Measurements from ENCODE around the gene HNRNPLL.
"Not testable (repeated sequence)": the region's sequence is repeated elsewhere in the genome, so short reads cannot be mapped to it uniquely, and the experiment has no call there.

HNRNPLL gene

DNA sequence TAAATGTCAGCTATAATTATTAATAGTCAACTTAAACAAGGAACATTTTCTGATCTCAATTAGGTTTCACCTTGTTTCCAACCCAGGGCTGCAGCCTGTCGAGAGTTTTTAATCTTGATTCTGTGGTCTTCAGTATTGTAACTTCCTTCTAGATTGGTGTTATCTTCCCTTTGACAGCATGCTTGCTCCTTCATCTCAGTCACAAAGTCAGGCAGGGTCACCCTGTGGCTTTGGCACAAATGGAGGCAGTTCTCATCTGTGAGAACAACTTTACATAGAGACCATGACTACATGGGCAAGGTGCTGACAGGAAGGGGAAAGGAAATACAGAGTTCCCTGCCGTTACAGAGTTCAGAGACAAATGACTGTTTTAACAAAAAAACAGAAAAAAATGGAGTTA is 50.5 kb downstream of the HNRNPLL start:
- DNase-seq, result no peak

DNA sequence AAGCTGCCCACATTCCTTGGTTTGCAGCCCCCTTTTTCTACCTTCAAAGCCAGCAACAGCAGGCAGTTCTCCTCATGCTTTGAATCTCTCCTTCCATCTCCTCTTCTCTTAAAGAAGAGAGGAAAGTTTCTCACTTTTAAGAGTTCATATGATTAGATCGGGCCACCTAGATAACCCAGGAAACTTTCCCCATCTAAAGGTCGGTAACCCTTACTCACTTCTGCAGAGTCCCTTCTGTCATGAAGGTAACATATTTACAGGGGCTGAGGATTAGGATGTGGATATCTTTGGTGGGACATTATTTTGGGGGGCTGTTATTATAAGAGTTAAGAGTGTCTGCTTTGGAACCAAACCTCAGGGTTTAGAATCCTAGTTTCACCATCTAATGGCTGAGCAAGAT is 51.0 kb downstream of the HNRNPLL start:
- DNase-seq, result no peak

DNA sequence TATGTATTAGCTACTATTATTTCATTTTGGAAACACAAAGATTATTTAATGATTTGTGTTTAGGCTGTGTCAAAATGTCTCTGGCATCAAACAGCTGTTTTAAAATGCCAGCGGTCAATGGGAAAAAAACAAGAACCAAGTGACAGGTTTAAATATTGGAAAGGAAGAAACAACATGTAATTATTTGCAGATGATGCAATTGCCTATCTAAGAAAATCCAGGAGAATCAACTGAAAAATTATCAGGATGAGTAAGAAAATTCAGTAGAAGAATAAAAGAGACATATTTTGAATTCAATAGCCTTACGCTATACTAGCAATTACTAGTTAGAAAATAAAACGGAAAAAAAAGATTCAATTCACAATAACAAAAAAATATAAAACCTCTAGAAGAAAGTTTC is 51.6 kb downstream of the HNRNPLL start:
- no peak for DNase-seq

DNA sequence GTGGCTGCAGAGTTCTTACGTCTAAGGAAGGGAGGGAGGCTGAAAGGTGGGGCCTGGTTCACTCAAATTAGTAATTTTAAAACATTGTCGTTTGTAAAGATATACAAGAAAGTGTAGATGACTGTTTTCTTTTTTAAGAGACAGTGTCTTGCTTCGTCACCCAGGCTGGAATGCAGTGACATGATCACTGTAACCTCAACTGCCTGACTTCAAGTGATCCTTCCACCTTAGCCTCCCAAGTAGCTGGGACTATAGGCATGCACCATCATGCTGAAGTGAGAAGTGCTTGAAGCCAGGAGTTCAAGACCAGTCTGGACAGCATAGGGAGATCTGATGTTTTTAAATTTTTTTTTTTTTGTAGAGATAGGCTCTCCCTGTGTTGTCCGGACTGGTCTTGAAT is 52.9 kb downstream of the HNRNPLL start:
- no peak for DNase-seq

DNA sequence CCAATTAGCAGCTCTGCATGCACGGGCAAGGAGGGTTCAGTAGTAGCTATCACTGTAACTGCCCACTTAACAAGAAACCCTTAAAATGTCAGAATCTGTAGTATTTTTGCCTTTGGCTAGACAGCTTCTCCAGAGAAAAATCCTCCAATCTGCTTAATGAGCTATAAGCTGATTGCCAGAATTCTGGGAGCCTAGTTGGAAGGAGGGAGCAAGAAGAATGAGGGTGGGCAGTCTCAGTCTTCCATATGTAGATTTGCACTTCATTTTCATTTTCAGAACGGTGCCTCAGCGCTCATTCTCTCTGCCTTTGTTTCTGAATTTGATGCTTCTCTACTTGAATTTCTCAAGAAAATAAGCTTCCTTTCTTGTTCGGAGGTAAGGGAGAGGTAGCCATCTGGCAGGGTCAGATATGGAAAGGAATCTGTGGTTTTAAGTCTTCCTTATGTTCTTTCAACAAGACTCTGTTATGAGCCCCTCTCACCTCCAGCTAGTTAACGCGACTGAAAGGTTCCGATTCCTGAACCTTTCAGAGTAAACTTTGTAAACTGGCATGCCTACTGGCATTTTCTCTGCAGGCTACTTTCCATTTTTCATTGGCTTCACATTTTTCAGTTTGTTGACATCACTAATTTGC is 53.5 kb downstream of the HNRNPLL start:
- no peak for DNase-seq

DNA sequence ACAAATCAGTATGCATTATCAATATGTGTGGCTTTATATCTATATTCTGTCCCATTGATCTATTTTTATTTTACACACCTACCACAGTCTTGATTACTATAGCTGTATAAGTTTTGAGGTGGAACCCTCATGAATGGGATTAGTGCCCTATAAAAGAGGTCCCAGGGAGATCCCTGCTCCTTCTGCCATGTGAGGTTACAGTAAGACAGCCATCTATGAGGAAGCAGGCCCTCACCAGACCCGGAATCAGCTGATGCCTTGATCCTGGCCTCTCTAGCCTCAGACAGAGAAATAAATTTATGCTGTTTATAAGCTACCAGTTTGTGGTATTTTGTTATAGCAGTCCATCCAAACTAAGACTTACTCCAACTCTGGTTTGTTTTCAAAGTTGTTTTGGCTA is 54.9 kb downstream of the HNRNPLL start:
- DNase-seq, result no peak

DNA sequence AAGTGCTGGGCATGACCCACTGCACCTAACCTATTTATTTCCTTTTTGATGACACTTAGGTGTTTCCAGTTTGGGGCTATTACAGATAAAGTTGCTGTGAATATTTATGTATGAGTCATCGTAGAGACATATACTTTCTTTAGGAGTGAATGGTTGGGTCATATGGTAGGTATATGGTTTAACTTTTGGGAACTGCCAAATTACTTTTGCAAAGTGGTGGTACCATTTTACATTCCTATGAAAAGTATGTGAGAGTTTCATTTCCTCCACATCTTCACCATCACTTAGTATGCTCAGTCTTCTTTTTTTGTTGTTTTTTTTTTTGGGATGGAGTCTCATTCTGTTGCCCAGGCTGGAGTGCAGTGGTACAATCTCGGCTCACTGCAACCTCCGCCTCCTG is 56.1 kb downstream of the HNRNPLL start:
- DNase-seq, result no peak

DNA sequence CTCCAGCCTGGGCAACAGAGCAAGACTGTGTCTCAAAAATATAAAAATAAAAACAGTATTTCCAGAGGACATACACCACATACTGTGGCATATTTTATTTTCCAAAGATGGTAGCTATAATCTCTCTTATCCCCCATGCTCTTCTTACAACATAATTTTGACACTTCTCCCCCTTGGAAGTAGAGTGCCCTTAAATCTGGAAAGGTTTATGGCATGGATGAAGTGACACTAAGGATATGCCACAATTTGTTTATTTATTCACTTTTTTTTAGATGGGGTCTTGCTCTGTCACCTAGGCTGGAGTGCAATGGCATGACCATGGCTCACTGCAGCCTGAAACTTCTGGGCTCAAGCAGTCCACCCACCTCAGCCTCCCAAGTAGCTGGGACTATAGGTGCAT is 56.7 kb downstream of the HNRNPLL start:
- DNase-seq, result no peak

DNA sequence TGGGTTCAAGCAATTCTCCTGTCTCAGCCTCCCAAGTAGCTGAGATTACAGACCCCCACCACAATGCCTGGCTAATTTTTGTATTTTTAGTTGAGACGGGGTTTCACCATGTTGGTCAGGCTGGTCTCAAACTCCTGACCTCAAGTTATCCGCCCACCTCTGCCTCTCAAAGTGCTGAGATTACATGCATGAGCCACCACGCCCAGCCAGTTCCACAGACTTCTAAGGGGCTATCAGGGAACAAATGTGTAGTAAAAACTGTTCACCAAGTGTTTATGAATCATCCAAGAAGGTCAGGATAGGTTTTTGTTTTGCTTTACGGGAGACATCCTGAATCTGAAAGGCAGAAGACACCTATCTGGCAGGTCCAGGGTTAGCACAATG is 60.5 kb downstream of the HNRNPLL start:
- DNase-seq, result not testable (repeated sequence)

DNA sequence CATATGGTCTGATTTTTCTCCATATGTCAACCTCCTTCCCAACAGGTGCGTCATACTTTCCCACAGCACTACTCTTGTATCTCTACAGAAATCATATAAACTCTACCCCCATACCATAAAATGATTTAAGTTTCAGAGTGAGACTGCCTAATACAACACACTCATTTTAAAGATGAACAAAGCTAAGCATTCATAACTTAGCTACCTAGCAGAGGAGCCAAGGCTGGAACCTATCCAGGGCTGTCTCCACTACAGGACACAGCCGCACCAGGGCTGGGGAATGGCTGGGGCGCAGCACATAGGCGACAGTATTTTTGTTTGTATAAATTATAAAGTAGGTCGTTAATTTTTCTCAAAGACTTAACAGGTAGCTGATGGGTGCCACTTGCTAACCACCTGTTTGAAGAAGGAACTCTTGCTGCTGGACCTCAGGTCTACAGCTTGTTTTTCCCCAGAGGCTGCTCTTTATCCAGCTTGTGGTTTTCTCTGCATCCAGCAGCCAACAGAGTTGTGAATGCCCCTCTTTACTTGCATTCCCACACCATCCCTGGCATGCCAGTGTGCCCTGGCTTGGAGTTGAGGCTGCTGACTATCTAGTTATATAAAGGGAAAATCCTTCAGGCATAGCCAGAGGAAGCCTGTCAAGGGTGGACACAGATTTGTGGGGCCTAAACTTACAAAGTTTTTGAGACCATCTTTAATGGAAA is 62.0 kb downstream of the HNRNPLL start:
- no peak for DNase-seq

DNA sequence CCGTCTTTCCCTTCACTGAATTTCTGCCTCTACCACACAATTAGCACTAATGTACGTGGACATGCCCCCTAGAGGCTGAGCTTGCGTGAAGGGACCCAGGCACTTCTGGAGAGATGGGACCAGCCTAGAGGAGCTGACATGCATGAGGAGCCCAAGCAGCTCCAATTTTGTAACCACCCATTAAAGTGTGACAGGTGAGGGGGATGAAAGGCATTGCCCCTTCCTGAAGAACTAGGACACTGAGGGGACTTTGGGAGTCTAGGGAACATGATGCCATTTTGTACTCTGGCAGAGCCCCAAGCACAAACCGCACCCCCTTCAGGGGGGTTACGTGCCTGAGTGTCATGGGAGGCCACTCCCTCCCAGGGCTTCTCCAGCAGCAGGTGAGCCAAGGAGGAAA is 63.6 kb downstream of the HNRNPLL start:
- no peak for DNase-seq

DNA sequence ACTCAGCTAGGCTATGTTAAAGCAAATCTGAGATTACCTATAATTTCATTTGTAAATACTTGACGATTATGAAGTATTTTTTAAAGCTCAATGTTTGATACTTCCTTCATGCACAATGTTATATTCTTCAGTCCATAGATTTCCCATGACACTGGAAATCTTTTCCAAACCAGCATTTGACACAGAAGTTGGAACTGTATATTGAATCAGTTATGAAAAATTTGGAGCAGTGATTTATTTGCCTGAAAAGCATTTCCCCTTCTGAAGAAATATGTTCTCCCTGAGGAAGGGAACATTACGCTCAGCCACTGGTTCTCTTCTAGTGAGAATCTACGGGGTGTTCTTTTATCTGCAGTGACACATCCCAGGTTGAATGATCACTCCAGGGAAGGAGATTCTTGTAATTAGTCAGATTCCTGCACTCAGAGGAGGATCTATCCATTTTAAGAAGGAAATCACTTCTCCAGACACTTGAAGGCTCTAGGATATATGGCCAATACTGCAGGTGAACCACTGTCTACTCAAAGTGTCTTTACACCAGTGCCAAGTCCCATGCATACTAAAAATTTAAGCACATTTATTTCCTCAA is 64.7 kb downstream of the HNRNPLL start:
- DNase-seq, result no peak

DNA sequence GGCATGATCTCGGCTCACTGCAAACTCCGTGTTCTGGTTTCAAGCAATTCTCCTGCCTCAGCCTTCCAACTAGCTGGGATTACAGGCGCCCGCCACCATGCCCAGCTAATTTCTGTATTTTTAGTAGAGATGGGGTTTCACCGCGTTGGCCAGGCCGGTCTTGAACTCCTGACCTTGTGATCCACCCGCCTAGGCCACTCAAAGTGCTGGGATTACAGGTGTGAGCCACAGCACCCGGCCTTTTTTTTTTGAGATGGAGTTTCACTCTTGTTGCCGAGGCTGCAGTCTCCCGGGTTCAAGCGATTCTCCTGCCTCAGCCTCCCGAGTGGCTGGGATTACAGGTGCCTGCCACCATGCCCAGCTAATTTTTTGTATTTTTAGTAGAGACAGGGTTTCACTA is 65.4 kb downstream of the HNRNPLL start:
- not testable (repeated sequence) for DNase-seq

DNA sequence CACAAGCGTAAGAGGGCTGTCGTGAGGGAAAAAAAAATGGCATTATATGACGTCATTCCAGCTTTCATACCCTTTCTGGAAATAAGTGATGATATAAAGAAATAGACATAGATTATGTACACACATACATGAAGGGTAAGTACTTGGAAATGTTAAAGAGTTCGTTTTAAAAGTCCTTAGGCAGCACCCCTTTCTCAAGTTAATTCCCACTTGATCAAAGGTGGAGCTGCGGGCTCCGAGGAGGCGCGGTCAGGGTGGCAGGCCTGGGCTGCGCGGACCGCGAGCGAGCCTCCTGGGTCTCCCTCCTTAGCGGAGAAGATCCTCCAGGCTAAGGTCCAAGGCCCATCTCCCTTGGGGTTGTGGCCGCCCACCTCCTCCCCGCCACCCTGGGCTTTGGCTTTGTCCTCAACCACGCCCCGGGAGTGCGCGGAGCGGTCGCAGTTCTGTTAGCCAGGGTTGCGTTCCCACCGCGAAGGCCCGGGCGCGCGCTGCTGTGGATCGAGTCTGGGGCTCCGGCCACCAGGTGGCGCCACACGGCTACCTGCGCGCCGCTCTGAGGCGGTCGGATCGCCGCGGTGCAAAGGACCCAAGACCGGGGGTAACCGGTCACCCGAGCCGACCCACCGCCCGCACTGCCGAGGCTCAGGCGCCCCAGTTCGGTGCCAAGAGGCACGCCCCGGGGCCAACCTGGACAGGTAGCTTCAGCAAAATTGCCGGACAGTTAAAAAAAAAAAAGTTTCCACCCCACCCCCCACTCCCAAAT is 66.8 kb downstream of the HNRNPLL start:
- peak; percentile 63 for DNase-seq

DNA sequence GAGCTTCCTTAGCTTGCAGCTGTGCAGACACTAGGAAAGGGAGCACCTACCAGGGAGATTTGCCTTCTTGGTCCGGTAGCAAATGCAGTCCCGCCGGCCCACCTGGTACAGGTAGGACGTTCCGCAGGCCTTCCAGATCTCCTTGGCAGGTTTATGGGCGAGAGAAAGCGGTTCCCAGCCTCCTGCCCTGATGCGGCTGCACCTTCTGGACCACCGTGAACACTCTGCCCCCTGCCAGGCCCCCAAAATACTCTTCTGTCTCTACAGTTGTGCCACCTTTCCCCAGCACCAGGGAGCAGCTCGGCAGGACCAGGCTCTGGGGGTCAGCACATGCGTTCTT is 67.4 kb downstream of the HNRNPLL start:
- DNase-seq, result no peak

DNA sequence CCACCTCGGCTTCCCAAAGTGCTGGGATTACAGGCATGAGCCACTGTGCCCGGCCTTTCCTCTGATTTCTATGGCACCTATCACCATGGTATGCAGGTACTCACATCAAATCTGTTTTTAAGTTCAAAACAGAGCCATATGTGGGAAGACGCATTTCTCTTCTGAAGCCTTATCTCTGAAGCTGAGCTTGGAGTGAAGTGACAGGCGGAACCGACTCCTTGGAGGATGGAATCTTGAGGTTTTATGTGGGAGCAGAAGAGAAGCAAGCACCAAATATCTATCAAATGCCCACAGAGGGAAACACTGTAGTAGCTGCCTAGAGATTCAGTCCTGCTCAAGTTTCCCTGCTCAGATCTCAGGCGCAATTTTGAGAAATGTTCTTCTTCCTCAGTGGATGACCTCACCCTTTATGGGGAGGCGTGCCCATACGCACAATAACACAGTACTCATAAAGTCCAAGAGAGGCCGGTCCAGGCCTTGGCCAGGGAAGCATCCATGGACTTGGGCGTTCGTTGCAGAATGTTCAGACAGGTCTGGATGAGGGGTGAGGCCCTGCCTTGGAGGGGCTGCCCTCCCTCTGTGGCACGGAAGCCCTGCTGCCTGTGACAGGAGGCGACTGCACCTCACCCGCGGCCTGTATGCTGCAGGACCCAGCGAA is 67.9 kb downstream of the HNRNPLL start:
- DNase-seq, result no peak

DNA sequence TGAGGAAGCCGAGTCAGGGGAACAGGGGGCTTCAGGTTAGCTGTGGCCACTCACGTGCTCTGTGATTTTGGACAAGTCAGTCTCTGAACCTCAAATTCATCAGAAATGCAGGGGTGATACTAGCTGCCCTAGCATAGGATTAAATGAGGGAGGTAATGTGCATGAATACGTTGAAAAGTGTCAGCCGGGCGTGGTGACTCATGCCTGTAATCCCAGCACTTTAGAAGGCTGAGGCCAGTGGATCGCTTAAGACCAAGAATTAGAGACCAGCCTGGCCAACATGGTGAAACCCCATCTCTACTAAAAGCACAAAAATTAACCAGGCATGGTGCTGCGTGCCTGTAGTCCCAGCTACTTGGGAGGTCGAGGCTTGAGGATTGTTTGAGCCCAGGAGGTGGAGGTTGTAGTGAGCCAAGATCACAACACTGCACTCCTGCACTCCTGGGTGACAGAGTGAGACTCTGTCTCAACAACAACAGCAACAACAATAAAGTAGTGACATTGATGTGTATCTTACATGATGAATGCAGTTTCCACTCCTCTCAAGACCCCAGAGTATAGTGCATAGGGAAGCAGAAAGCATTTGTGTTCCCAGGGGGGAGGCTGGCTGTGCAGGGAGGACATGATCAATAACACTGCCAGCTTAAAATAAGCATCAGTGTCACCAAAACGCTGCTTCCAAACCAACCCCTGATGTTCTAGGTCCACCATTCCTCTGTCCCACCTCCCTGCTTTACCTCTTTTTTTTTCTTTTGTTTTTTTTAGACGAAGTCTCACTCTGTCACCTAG is 68.8 kb downstream of the HNRNPLL start:
- DNase-seq, result no peak

DNA sequence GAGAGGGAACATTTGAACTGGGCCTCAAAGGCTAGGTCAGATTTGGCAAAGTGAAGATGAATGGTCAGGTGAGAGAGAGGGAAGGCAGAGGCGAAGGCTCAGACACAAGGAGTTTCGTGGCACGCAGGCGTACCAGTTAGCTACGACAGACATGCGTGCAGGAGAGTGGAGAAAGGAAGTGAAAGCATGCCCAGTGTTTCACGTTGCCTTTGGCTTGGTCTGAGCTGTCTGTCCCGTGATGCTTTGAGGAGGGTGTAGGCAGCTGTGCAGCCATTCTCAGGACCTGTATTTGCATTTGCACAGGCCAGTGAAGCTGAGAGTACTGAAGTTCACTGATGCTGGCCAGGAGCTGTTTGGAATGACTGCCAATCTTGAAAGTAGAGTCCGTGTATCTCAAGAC is 69.5 kb downstream of the HNRNPLL start:
- no peak for DNase-seq

DNA sequence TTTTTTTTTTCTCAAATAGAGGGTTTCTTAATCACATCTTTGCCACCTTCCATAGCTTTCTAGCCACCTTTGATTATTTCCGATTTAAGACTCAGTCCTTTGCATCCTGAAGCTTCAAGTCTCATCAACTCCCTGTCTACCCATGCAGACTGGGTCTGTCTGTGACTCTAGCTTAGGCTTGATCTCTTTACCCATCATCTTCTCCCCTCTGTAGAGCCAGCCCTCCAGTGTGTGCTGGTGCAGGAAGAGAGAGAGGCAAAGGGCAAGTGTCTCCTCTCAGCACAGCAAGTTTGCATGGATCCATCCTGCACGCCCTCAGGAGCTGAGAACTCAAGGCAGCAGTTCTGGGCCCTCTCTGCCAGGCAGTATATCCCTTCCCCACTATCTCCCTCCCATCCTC is 70.4 kb downstream of the HNRNPLL start:
- no peak for DNase-seq

DNA sequence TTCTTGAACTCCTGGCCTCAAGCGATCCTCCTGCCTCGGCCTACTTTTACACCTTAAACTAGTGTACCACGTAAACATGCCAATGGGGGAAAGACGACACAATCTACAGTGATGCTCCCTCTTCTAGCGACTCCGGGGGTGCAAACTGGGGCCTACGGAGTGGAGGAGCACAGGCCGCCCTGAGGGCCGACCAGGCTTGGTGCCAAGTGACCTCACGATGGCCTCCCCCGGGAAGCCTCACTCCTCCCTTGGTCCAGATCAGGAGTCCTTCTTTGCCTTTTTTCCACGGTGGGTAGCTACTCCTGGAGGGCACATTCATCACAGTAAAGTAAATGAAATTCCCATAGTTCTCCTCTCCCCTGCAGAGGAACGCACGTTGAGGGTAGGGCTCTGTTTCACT is 73.5 kb downstream of the HNRNPLL start:
- DNase-seq, result no peak

DNA sequence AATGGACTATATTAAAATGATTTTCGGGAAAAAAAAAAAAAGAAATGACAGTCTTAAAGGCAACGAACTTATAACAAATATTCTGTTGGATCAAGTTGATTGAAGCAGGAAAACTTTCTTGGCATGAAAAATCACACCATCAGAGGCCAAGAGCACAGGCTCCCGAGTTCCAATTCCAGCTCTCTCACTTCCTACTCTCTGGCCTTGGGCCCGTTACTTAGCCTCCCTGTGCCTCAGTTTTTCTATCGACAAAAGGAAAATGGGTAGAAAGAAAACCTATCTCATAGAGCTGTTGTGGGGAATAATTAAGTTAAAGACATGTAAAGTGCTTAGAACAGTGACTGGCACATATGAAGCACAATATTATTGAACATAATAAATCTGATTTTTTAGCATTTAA is 74.2 kb downstream of the HNRNPLL start:
- DNase-seq, result no peak

DNA sequence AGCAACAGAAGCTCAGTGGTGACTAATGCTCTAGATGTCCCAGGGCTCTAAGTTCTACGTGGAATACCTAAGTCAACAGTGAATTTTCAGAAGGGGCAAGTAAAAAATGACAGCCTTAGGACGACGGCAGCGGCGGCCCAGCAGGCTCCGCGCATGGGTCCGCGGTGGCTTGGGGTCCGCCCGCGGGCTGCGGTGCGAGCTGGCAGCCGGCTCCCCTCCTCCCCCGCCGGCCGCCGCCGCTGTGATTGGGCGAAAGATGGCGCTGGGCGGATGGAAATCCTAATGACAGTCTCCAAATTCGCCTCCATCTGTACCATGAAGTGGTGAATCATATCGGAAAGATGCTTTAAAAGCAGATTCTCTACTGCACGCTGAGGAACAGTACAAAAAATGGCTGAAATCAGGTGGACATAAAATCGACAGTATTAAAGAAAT is 74.7 kb downstream of the HNRNPLL start:
- DNase-seq, result peak; percentile 76
